Vagina (tissue), 2 donors: ENCODE data around the gene TNFRSF21.

Experiments
- CTCF ChIP-seq, 3 experiments: fragments of 450-650 bp in 2 of 3; fragments of 200-600 bp in 1 of 3; sonication (generic) in 1 of 3; IDR thresholded peaks; one replicate each; pipeline ENCODE4 v1.5.1; 2017 to 2019; ENCODE audit warnings: antibody characterized with exemption in 3 of 3, mild to moderate bottlenecking in 2 of 3, moderate library complexity in 2 of 3
- POLR2A ChIP-seq, 2 donors: fragments of 450-650 bp; IDR thresholded peaks; one replicate each; pipeline ENCODE4 v1.6.1; 2017; ENCODE audit warnings: antibody characterized with exemption in 2 of 2, mild to moderate bottlenecking in 2 of 2, moderate library complexity in 2 of 2

GRCh38 chr6:47260021-47260420 is 49.7 kb downstream of the TNFRSF21 start:
- TF ChIP-seq CTCF (IDR thresholded peaks at IDR 0.05), result no peak
- no peak for TF ChIP-seq POLR2A (IDR thresholded peaks at IDR 0.05)
